MM.1S (cell line): ENCODE results near the gene STAT5A.

ENCODE experiments used
- CTCF ChIP-seq: fragments of 300-600 bp; sonication (generic); IDR thresholded peaks from 2 replicates; pipeline ENCODE4 v1.5.1; 2016; ENCODE audit warnings: antibody characterized with exemption, low read length, mixed read lengths
- EZH2 ChIP-seq: fragments of 300-600 bp; sonication (generic); optimal IDR thresholded peaks from 2 replicates; pipeline ENCODE3; 2017; ENCODE audit warnings: low read depth, mild to moderate bottlenecking, antibody characterized with exemption, low read length, mixed read lengths
- EZH2phosphoT487 ChIP-seq: fragments of 300-600 bp; sonication (generic); IDR thresholded peaks from 2 replicates; pipeline ENCODE4 v1.6.1; 2018; ENCODE audit warnings: antibody characterized with exemption, low read length

GRCh38 chr17:42312035-42312284 is 23.7 kb downstream of the STAT5A start:
- TF ChIP-seq CTCF (no peak), EZH2 (no peak), EZH2phosphoT487 (no peak)
